H9 (cell line): Measurements from ENCODE around the gene ANKMY1. TPM values are rescaled to one million over a fixed set of nuclear protein-coding genes. Genes with fewer than 3 reads are reported as not detected.

Experiments
- DNase-seq: peaks from one replicate; pipeline ENCODE4 v3.0.0-alpha.2; 2017
- H2AFZ ChIP-seq: one replicate; pipeline ENCODE4 v1.6.1; 2013; ENCODE audit warnings: mild to moderate bottlenecking, low read length, control low read depth, moderate library complexity
- H2AK5ac ChIP-seq: 2 replicates; pipeline ENCODE4 v1.6.1; 2013; ENCODE audit warnings: low read length, control low read depth, mixed read lengths; ENCODE audit not compliant: insufficient read length
- H2BK120ac ChIP-seq: one replicate; pipeline ENCODE4 v1.6.1; 2013; ENCODE audit warnings: low read depth, mild to moderate bottlenecking, low read length, control low read depth, inconsistent platforms; ENCODE audit not compliant: poor library complexity, severe bottlenecking
- H2BK12ac ChIP-seq: 2 replicates; pipeline ENCODE4 v1.6.1; 2013; ENCODE audit warnings: low read length, control low read depth, mixed read lengths, low read depth; ENCODE audit not compliant: insufficient read length
- H2BK15ac ChIP-seq: 2 replicates; pipeline ENCODE4 v1.6.1; 2013; ENCODE audit warnings: low read depth, low read length, control low read depth
- H2BK20ac ChIP-seq: one replicate; pipeline ENCODE4 v1.6.1; 2013; ENCODE audit warnings: low read depth, mild to moderate bottlenecking, low read length, control low read depth, inconsistent platforms; ENCODE audit not compliant: poor library complexity, severe bottlenecking
- H2BK5ac ChIP-seq: 2 replicates; pipeline ENCODE4 v1.6.1; 2013; ENCODE audit warnings: low read length, control low read depth, mixed read lengths; ENCODE audit not compliant: insufficient read length
- H3K14ac ChIP-seq: 2 replicates; pipeline ENCODE4 v1.6.1; 2013; ENCODE audit warnings: low read length, control low read depth; ENCODE audit not compliant: insufficient read depth
- H3K18ac ChIP-seq: 2 replicates; pipeline ENCODE4 v1.6.1; 2013; ENCODE audit warnings: low read depth, mild to moderate bottlenecking, mixed read lengths, low read length, control low read depth; ENCODE audit not compliant: insufficient read length
- H3K23ac ChIP-seq: 2 replicates; pipeline ENCODE4 v1.6.1; 2013; ENCODE audit warnings: low read length, control low read depth, mixed read lengths, low read depth; ENCODE audit not compliant: insufficient read length
- H3K23me2 ChIP-seq: 2 replicates; pipeline ENCODE4 v1.6.1; 2013; ENCODE audit warnings: low read depth, mild to moderate bottlenecking, mixed read lengths, low read length, control low read depth; ENCODE audit not compliant: insufficient read length, poor library complexity, severe bottlenecking
- H3K27ac ChIP-seq: 2 replicates; pipeline ENCODE4 v1.5.1; 2013; ENCODE audit warnings: low read length, control low read depth, mixed read lengths, low read depth; ENCODE audit not compliant: insufficient read length
- H3K27me3 ChIP-seq: 2 replicates; pipeline ENCODE4 v1.6.1; 2013; ENCODE audit warnings: low read length, control low read depth, inconsistent platforms; ENCODE audit not compliant: insufficient read depth
- H3K4ac ChIP-seq: 2 replicates; pipeline ENCODE4 v1.6.1; 2013; ENCODE audit warnings: low read depth, mild to moderate bottlenecking, control low read depth, inconsistent platforms, low read length, moderate library complexity
- H3K4me1 ChIP-seq: 2 replicates; pipeline ENCODE4 v1.6.1; 2013; ENCODE audit warnings: low read length, control low read depth, inconsistent platforms; ENCODE audit not compliant: insufficient read depth
- H3K4me2 ChIP-seq: 2 replicates; pipeline ENCODE4 v1.6.1; 2013; ENCODE audit warnings: low read length, control low read depth, mixed read lengths; ENCODE audit not compliant: insufficient read length, insufficient read depth
- H3K56ac ChIP-seq: 2 replicates; pipeline ENCODE4 v1.6.1; 2013; ENCODE audit warnings: low read depth, mild to moderate bottlenecking, mixed read lengths, low read length, control low read depth; ENCODE audit not compliant: insufficient read length
- H3K79me1 ChIP-seq: 2 replicates; pipeline ENCODE4 v1.6.1; 2013; ENCODE audit warnings: low read depth, mild to moderate bottlenecking, moderate library complexity, low read length, control low read depth, inconsistent platforms; ENCODE audit not compliant: insufficient read depth, poor library complexity, severe bottlenecking
- H3K79me2 ChIP-seq: 2 replicates; pipeline ENCODE4 v1.6.1; 2013; ENCODE audit warnings: low read length, control low read depth, inconsistent platforms; ENCODE audit not compliant: insufficient read depth
- H3K9ac ChIP-seq: 2 replicates; pipeline ENCODE4 v1.6.1; 2013; ENCODE audit warnings: low read length, control low read depth, mixed read lengths; ENCODE audit not compliant: insufficient read length; ENCODE audit errors: extremely low read depth
- H3K9me3 ChIP-seq: one replicate; pipeline ENCODE4 v1.6.1; 2013; ENCODE audit warnings: low read depth, low read length, inconsistent platforms; ENCODE audit not compliant: control insufficient read depth
- H3T11ph ChIP-seq: one replicate; pipeline ENCODE4 v1.6.1; 2013; ENCODE audit warnings: mild to moderate bottlenecking, low read length, control low read depth, inconsistent platforms
- H4K20me1 ChIP-seq: one replicate; pipeline ENCODE4 v1.6.1; 2013; ENCODE audit not compliant: control insufficient read depth, insufficient read length, insufficient read depth
- H4K5ac ChIP-seq: 2 replicates; pipeline ENCODE4 v1.6.1; 2013; ENCODE audit warnings: low read depth, mild to moderate bottlenecking, mixed read lengths, low read length, control low read depth; ENCODE audit not compliant: insufficient read length
- H4K8ac ChIP-seq: replicated peaks from 2 replicates; pipeline ENCODE4 v1.6.1; 2013; ENCODE audit warnings: low read length, control low read depth, mixed read lengths, low read depth; ENCODE audit not compliant: insufficient read length
- H4K91ac ChIP-seq: 2 replicates; pipeline ENCODE4 v1.6.1; 2013; ENCODE audit warnings: low read depth, mild to moderate bottlenecking, moderate library complexity, mixed read lengths, low read length, control low read depth; ENCODE audit not compliant: insufficient read length
- H3K27ac Mint-ChIP-seq, 3 experiments: 2 replicates in 2 of 3; 3 replicates in 1 of 3; pipeline ENCODE4 v1.8.0; 2020 to 2021; ENCODE audit warnings: mixed read lengths in 3 of 3, mild to moderate bottlenecking in 1 of 3, moderate library complexity in 1 of 3
- H3K27me3 Mint-ChIP-seq: 2 replicates; pipeline ENCODE4 v1.8.0; 2021; ENCODE audit warnings: low read depth, mild to moderate bottlenecking, moderate library complexity, mixed read lengths
- H3K36me3 Mint-ChIP-seq, 3 experiments: 2 replicates in 2 of 3; 3 replicates in 1 of 3; pipeline ENCODE4 v1.8.0; 2020 to 2021; ENCODE audit warnings: low read depth in 3 of 3, mixed read lengths in 3 of 3; ENCODE audit not compliant: insufficient read depth in 1 of 3
- H3K4me1 Mint-ChIP-seq, 2 experiments: 2 replicates each; pipeline ENCODE4 v1.8.0; 2020; ENCODE audit warnings: mixed read lengths in 2 of 2
- H3K4me3 Mint-ChIP-seq, 2 experiments: 2 replicates in 1 of 2; 3 replicates in 1 of 2; pipeline ENCODE4 v1.8.0; 2020 to 2021; ENCODE audit warnings: mild to moderate bottlenecking in 2 of 2, mixed read lengths in 2 of 2, moderate library complexity in 1 of 2
- H3K9me3 Mint-ChIP-seq, 2 experiments: 2 replicates in 1 of 2; 3 replicates in 1 of 2; pipeline ENCODE4 v1.8.0; 2020; ENCODE audit warnings: mild to moderate bottlenecking in 2 of 2, mixed read lengths in 2 of 2, moderate library complexity in 1 of 2
- CTCF ChIP-seq: fragments of 200-600 bp; sonication (generic); conservative IDR thresholded peaks from 3 replicates; pipeline ENCODE4 v1.8.0; 2021; ENCODE audit warnings: antibody characterized with exemption, mild to moderate bottlenecking
- WGBS: extraction: QIAGEN DNeasy Blood & Tissue Kit; methylation state at CpG from one replicate; pipeline ENCODE4 v1.1.7; 2013; ENCODE audit warnings: missing lambda C conversion rate, low lambda C conversion rate, mixed read lengths; ENCODE audit not compliant: insufficient read length; ENCODE audit errors: extremely low coverage; 5-methylcytosine and 5-hydroxymethylcytosine counted together
- total RNA-seq: library from RNA; stranded (reverse); gene quantifications from 2 replicates; pipeline ENCODE4 v1.2.1, GENCODE V29; 2021

Gene ANKMY1
- total RNA-seq, 1 experiment from 2014 or later, result 13.7 TPM

- no peaks in the 10 kb centered on the region for H3K9me3 Mint-ChIP-seq
- peak; percentile 91 for DNase-seq
- peak overlapping the region; percentile 81 to 87 for H3K4me3 Mint-ChIP-seq
- H3K23ac ChIP-seq, result no peak overlapping the region
- no peak overlapping the region for H3K27ac ChIP-seq
- H2BK15ac ChIP-seq, result no peak overlapping the region
- no peak overlapping the region for H2BK5ac ChIP-seq
- H3K4ac ChIP-seq, result no peak overlapping the region
- H3K36me3 Mint-ChIP-seq, result peaks cover 0 to 2% (median 0%) of the 10 kb centered on the region in 3 experiments; a peak in 2 of 7 replicates
- peak overlapping the region; percentile 68 for H3K4me2 ChIP-seq
- H3K27ac Mint-ChIP-seq, result peak overlapping the region in 2 of 3 experiments; percentile 52 to 73; a peak in 2 of 7 replicates
- peak overlapping the region; percentile 54 for H3K18ac ChIP-seq
- no peak overlapping the region for H4K8ac ChIP-seq
- H3K79me1 ChIP-seq, result no peaks in the 10 kb centered on the region
- no peaks in the 10 kb centered on the region; the same call in 1 of the 2 replicates for H3K79me2 ChIP-seq
- no peaks in the 10 kb centered on the region; the same call in 1 of the 2 replicates for H3K4me1 ChIP-seq
- H2BK20ac ChIP-seq, result no peak overlapping the region
- H2AFZ ChIP-seq, result no peak overlapping the region
- H3K9ac ChIP-seq, result no peak overlapping the region
- no peaks in the 10 kb centered on the region for H4K20me1 ChIP-seq
- peak overlapping the region; percentile 52; the same call in 1 of the 2 replicates for H3K14ac ChIP-seq
- H3K27me3 ChIP-seq, result peaks cover 13% of the 10 kb centered on the region; the same call in 1 of the 2 replicates
- H3K4me1 Mint-ChIP-seq, result peaks cover 11 to 18% of the 10 kb centered on the region in 2 experiments
- no CpG with 5 or more reads among the region's 71 CpGs for WGBS
- H3K27me3 Mint-ChIP-seq, result peaks cover 54% of the 10 kb centered on the region
- H4K91ac ChIP-seq, result no peak overlapping the region
- no peaks in the 10 kb centered on the region for H3K9me3 ChIP-seq
- no peak for TF ChIP-seq CTCF
- peaks cover 8% of the 10 kb centered on the region for H3K23me2 ChIP-seq
- H2AK5ac ChIP-seq, result no peak overlapping the region
- no peak overlapping the region for H3T11ph ChIP-seq
- no peak overlapping the region for H4K5ac ChIP-seq
- no peak overlapping the region for H3K56ac ChIP-seq
- no peak overlapping the region for H2BK120ac ChIP-seq
- H2BK12ac ChIP-seq, result no peak overlapping the region
Observed at GRCh38 chr2:240434728-240435456, 122.9 kb downstream of the ANKMY1 start.
